B cell (primary cell): Measurements from ENCODE around the gene ATRNL1. TPM values are rescaled to one million over a fixed set of nuclear protein-coding genes. Genes with fewer than 3 reads are reported as not detected.

Experiments
- ATAC-seq: fragments of 200-7000 bp; cut with Tn5 transposase; one replicate; pipeline ENCODE4 v1.10.0; 2021; ENCODE audit warnings: low read depth, mild to moderate bottlenecking, moderate number of reproducible peaks, moderate library complexity
- CTCF ChIA-PET: fragments of 350-600 bp; sonication (Branson Sonifier 250); formaldehyde crosslinking; loops from one replicate; lab custom pipeline; 2021; ENCODE audit warnings: antibody characterized with exemption, inconsistent platforms; lab: Charles Lee
- POLR2A ChIA-PET: fragments of 350-600 bp; sonication (Branson Sonifier 250); formaldehyde crosslinking; loops from one replicate; lab custom pipeline; 2021; ENCODE audit warnings: antibody characterized with exemption; lab: Charles Lee
- DNase-seq: peaks from one replicate; pipeline ENCODE4 v3.0.0; 2013
- H2AFZ ChIP-seq: 2 replicates; pipeline ENCODE4 v1.6.1; 2012; ENCODE audit warnings: mild to moderate bottlenecking, low read depth, low read length; ENCODE audit not compliant: insufficient read depth, poor library complexity, severe bottlenecking
- H3K27ac ChIP-seq, 2 donors: 1 replicate in 1 of 2; 2 replicates in 1 of 2; pipeline ENCODE4 v1.5.1; 2012 to 2013; ENCODE audit warnings: low read length in 2 of 2, mild to moderate bottlenecking in 2 of 2, moderate library complexity in 1 of 2
- H3K27me3 ChIP-seq, 4 experiments: fragments of 200-600 bp in 1 of 4; sonication (generic) in 1 of 4; replicated peaks in 1 of 4; 1 replicate in 2 of 4; 2 replicates in 2 of 4; pipeline versions ENCODE4 v1.6.1 to v1.7.0; 2013 to 2016; ENCODE audit warnings: low read length in 3 of 4, mild to moderate bottlenecking in 2 of 4, mixed read lengths in 1 of 4, moderate library complexity in 1 of 4; ENCODE audit not compliant: insufficient read depth in 4 of 4, control insufficient read depth in 3 of 4; ENCODE audit errors: control extremely low read depth in 1 of 4
- H3K36me3 ChIP-seq, 2 experiments: replicated peaks in 1 of 2; 1 replicate in 1 of 2; 2 replicates in 1 of 2; pipeline versions ENCODE4 v1.6.1 to v1.7.1; 2013; ENCODE audit warnings: low read length in 1 of 2; ENCODE audit not compliant: insufficient read depth in 2 of 2, control insufficient read depth in 1 of 2; ENCODE audit errors: control extremely low read depth in 1 of 2, extremely low read depth in 1 of 2
- H3K4me1 ChIP-seq, 2 donors: fragments of 200-600 bp in 1 of 2; sonication (generic) in 1 of 2; 1 replicate in 1 of 2; 2 replicates in 1 of 2; pipeline versions ENCODE4 v1.5.1 to v1.6.1; 2013 to 2017; ENCODE audit warnings: low read length in 2 of 2; ENCODE audit not compliant: control insufficient read depth in 2 of 2, insufficient read depth in 2 of 2
- H3K4me2 ChIP-seq: replicated peaks from 2 replicates; pipeline ENCODE3; 2012; ENCODE audit warnings: mild to moderate bottlenecking, low read depth, low read length; ENCODE audit not compliant: poor library complexity, severe bottlenecking
- H3K4me3 ChIP-seq, 5 experiments: fragments of 200-600 bp in 1 of 5; sonication (generic) in 1 of 5; 1 replicate in 3 of 5; 2 replicates in 2 of 5; pipeline versions ENCODE4 v1.5.1 to v1.7.0; 2011 to 2016; ENCODE audit warnings: low read length in 4 of 5, mild to moderate bottlenecking in 4 of 5, low read depth in 2 of 5, control low read depth in 1 of 5, moderate library complexity in 1 of 5; ENCODE audit not compliant: insufficient read depth in 1 of 5; ENCODE audit errors: control extremely low read depth in 1 of 5, extremely low read depth in 1 of 5
- H3K79me2 ChIP-seq: fragments of 200-600 bp; sonication (generic); one replicate; pipeline ENCODE4 v1.6.0; 2016; ENCODE audit warnings: low read length; ENCODE audit not compliant: control insufficient read depth, insufficient read depth
- H3K9ac ChIP-seq: fragments of 200-600 bp; sonication (generic); 2 replicates; pipeline ENCODE4 v1.6.1; 2017; ENCODE audit warnings: mild to moderate bottlenecking, low read length, moderate library complexity
- H3K9me3 ChIP-seq, 3 donors: one replicate each; pipeline versions ENCODE4 v1.6.1 to v1.7.1; 2013; ENCODE audit warnings: low read length in 2 of 3; ENCODE audit not compliant: control insufficient read depth in 2 of 3, insufficient read depth in 1 of 3; ENCODE audit errors: control extremely low read depth in 1 of 3
- H4K20me1 ChIP-seq: 2 replicates; pipeline ENCODE4 v1.6.0; 2012; ENCODE audit warnings: mild to moderate bottlenecking, low read length; ENCODE audit not compliant: insufficient read depth, control insufficient read depth, poor library complexity, severe bottlenecking
- H3K27ac Mint-ChIP-seq: one replicate; pipeline ENCODE4 v1.8.0; 2021; ENCODE audit warnings: mixed read lengths
- H3K27me3 Mint-ChIP-seq: one replicate; pipeline ENCODE4 v1.8.0; 2021; ENCODE audit warnings: mixed read lengths
- H3K4me1 Mint-ChIP-seq: one replicate; pipeline ENCODE4 v1.8.0; 2021; ENCODE audit warnings: mixed read lengths
- H3K4me3 Mint-ChIP-seq: one replicate; pipeline ENCODE4 v1.8.0; 2021; ENCODE audit warnings: mixed read lengths
- H3K9me3 Mint-ChIP-seq: one replicate; pipeline ENCODE4 v1.8.0; 2022; ENCODE audit warnings: mixed read lengths; ENCODE audit not compliant: insufficient read depth
- EZH2 ChIP-seq: IDR thresholded peaks from 2 replicates; pipeline ENCODE4 v1.6.1; 2012; ENCODE audit warnings: borderline replicate concordance, low read depth, mild to moderate bottlenecking, moderate library complexity, low read length; ENCODE audit not compliant: insufficient read depth, poor library complexity, severe bottlenecking
- WGBS: methylation state at CpG from one replicate; pipeline ENCODE4 v1.1.5; 2013; ENCODE audit warnings: missing lambda C conversion rate; ENCODE audit not compliant: insufficient coverage; 5-methylcytosine and 5-hydroxymethylcytosine counted together
- intact Hi-C: fragments of 100-400 bp; cut with micrococcal nuclease; formaldehyde crosslinking; loops from one replicate; pipeline ENCODE4 v1.10.0; 2022
- polyA plus RNA-seq: library from polyadenylated mRNA; depleted of rRNA; stranded (reverse); fragments of >200 nt; gene quantifications from 2 replicates; pipeline ENCODE4 v1.2.3, GENCODE V29; 2012
- total RNA-seq, 2 donors: library from RNA; stranded (reverse); fragments of 120-200 nt in 1 of 2; gene quantifications; 1 replicate in 1 of 2; 2 replicates in 1 of 2; pipeline versions ENCODE4 v1.2.3 to v1.2.4, GENCODE V29; 2013 to 2022
- TF ChIP-seq, protein P1 (sequence below): fragments of 200-600 bp; IDR thresholded peaks from one replicate; pipeline ENCODE4 v1.8.0; 2022; ENCODE audit warnings: antibody characterized with exemption, mild to moderate bottlenecking

Gene ATRNL1
- total and polyA plus RNA-seq, 2 donors (not counting 1 experiment from before 2014, with no cell fraction given), result 0.24 to 2.2 TPM

- Histone ChIP-seq H3K27me3 (no peaks in the 10 kb centered on the region), H3K9me3 (peaks cover 0 to 1% (median 0%) of the 10 kb centered on the region in 3 donors), H3K4me3 (no peak overlapping the region), H3K79me2 (no peaks in the 10 kb centered on the region), H3K9ac (no peak overlapping the region), H3K27ac (no peak overlapping the region), H3K4me1 (no peaks in the 10 kb centered on the region), H4K20me1 (no peaks in the 10 kb centered on the region), H2AFZ (no peak overlapping the region), H3K36me3 (no peaks in the 10 kb centered on the region), H3K4me2 (no peak overlapping the region)
- no CpG with 5 or more reads among the region's 2 CpGs for WGBS
- no peak overlapping the region for H3K4me3 Mint-ChIP-seq
- CTCF ChIA-PET, result no interaction called here
- intact Hi-C loops, result no loop called here
- POLR2A ChIA-PET, result no interaction called here
- no peaks in the 10 kb centered on the region for H3K4me1 Mint-ChIP-seq
- ATAC-seq (no peak), DNase-seq (no peak)
- peaks cover 2% of the 10 kb centered on the region for H3K9me3 Mint-ChIP-seq
- no peak for TF ChIP-seq EZH2
- TF ChIP-seq, protein P1, sequence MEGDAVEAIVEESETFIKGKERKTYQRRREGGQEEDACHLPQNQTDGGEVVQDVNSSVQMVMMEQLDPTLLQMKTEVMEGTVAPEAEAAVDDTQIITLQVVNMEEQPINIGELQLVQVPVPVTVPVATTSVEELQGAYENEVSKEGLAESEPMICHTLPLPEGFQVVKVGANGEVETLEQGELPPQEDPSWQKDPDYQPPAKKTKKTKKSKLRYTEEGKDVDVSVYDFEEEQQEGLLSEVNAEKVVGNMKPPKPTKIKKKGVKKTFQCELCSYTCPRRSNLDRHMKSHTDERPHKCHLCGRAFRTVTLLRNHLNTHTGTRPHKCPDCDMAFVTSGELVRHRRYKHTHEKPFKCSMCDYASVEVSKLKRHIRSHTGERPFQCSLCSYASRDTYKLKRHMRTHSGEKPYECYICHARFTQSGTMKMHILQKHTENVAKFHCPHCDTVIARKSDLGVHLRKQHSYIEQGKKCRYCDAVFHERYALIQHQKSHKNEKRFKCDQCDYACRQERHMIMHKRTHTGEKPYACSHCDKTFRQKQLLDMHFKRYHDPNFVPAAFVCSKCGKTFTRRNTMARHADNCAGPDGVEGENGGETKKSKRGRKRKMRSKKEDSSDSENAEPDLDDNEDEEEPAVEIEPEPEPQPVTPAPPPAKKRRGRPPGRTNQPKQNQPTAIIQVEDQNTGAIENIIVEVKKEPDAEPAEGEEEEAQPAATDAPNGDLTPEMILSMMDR, result no peak
- H3K27ac Mint-ChIP-seq, result no peak overlapping the region
- H3K27me3 Mint-ChIP-seq, result no peaks in the 10 kb centered on the region
Observed at GRCh38 chr10:115935731-115936130, 842.6 kb downstream of the ATRNL1 start.

DNA sequence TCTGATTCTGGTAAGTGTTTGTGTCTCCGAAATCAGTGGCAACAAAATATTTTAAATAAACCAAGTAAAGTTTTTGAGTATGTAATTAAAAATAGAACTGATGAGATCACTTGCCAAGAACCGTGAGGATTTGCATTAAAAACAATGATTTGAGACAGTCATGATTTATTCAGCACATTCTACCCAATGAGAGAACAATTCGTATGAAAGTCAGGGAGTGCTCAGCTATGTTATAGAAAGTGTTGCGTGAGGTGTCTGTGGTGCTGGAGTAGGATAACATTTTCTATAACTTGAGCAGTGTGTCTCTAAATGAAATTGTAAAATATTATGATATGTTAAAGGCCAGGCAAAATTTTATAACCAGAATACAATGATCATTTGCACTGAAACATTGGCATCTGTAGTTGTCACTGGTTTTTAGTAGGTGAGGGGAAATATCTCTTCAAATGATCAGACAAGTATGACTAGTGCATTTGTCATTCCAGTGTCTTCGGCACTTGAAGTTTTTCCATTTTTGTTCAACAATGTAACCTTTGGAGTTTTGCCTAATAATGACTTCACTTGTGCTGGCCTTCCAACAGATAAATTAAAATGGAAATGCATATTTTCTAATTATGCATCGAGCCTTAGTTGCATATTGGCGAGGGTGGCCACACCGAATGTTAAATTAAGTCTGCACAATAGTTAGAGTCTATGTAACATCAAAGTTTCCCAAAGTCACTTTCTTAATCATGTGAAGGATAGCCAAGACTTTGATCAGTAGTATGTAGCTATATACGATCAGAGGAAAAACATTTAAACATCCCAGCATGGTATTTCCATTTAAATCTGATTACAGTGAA lies 844.0 kb downstream of the ATRNL1 start:
- H3K36me3 ChIP-seq, result no peaks in the 10 kb centered on the region
- no peaks in the 10 kb centered on the region for H3K79me2 ChIP-seq
- POLR2A ChIA-PET, result no interaction called here
- no peak for ATAC-seq
- peaks cover 0 to 1% (median 0%) of the 10 kb centered on the region in 3 donors for H3K9me3 ChIP-seq
- Mint-ChIP-seq H3K4me1 (no peaks in the 10 kb centered on the region), H3K9me3 (peaks cover 2% of the 10 kb centered on the region), H3K27ac (no peak overlapping the region), H3K4me3 (no peak overlapping the region), H3K27me3 (no peaks in the 10 kb centered on the region)
- no peaks in the 10 kb centered on the region for H4K20me1 ChIP-seq
- H3K4me1 ChIP-seq, result no peaks in the 10 kb centered on the region
- CTCF ChIA-PET, result no interaction called here
- WGBS, result no CpG with 5 or more reads among the region's 9 CpGs
- TF ChIP-seq EZH2, result no peak
- no peak overlapping the region for H2AFZ ChIP-seq
- no peaks in the 10 kb centered on the region for H3K27me3 ChIP-seq
- H3K4me3 ChIP-seq, result no peak overlapping the region
- no peak overlapping the region for H3K9ac ChIP-seq
- no peak overlapping the region for H3K27ac ChIP-seq
- intact Hi-C loops, result no loop called here
- no peak overlapping the region for H3K4me2 ChIP-seq
- DNase-seq, result no peak
